ENCODE measurements around the gene GTF2B. TPM values are rescaled to one million over a fixed set of nuclear protein-coding genes. Genes with fewer than 3 reads are reported as not detected.

The GTF2B gene
- total RNA-seq, 1 donor from 2014 or later = 42.0 TPM

- H3K4me3 Mint-ChIP-seq = no peak overlapping the region
- peaks cover 3% of the 10 kb centered on the region for H3K27me3 Mint-ChIP-seq (ENCODE audit: insufficient read depth, low read depth)
- Histone ChIP-seq H4K20me1 (ENCODE audit: low read depth) (no peaks in the 10 kb centered on the region), H3K27ac (no peak overlapping the region), H3K4me2 (no peak overlapping the region), H3K9me3 (ENCODE audit: low read depth) (no peaks in the 10 kb centered on the region), H3F3A (ENCODE audit: low read depth) (no peaks in the 10 kb centered on the region), H3K27me3 (no peaks in the 10 kb centered on the region), H3K9ac (no peak overlapping the region), H3K36me3 (no peaks in the 10 kb centered on the region), H3K4me1 (no peaks in the 10 kb centered on the region), H2AFZ (replicated peaks) (no peak overlapping the region), H3K4me3 (no peak overlapping the region), H3K79me2 (ENCODE audit: low read depth) (no peaks in the 10 kb centered on the region)
- peaks cover 7% of the 10 kb centered on the region for H3K36me3 Mint-ChIP-seq
- no peak for DNase-seq (ENCODE audit: low spot score)
- no peak overlapping the region for H3K27ac Mint-ChIP-seq
- H3K4me1 Mint-ChIP-seq = no peaks in the 10 kb centered on the region
- peaks cover 6% of the 10 kb centered on the region for H3K9me3 Mint-ChIP-seq
- no peak for TF ChIP-seq EZH2 (IDR thresholded peaks at IDR 0.05)
- TF ChIP-seq, protein P1, sequence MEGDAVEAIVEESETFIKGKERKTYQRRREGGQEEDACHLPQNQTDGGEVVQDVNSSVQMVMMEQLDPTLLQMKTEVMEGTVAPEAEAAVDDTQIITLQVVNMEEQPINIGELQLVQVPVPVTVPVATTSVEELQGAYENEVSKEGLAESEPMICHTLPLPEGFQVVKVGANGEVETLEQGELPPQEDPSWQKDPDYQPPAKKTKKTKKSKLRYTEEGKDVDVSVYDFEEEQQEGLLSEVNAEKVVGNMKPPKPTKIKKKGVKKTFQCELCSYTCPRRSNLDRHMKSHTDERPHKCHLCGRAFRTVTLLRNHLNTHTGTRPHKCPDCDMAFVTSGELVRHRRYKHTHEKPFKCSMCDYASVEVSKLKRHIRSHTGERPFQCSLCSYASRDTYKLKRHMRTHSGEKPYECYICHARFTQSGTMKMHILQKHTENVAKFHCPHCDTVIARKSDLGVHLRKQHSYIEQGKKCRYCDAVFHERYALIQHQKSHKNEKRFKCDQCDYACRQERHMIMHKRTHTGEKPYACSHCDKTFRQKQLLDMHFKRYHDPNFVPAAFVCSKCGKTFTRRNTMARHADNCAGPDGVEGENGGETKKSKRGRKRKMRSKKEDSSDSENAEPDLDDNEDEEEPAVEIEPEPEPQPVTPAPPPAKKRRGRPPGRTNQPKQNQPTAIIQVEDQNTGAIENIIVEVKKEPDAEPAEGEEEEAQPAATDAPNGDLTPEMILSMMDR (IDR thresholded peaks at IDR 0.05) = no peak
- TF ChIP-seq EZH2phosphoT487 (IDR thresholded peaks at IDR 0.05) = no peak
Observed at GRCh38 chr1:88911161-88911560, 19.8 kb upstream of the GTF2B start.

GRCh38 chr1:88910401-88910800 lies 19.0 kb upstream of the GTF2B start:
- Histone ChIP-seq H3K36me3 (no peaks in the 10 kb centered on the region), H3K27me3 (no peaks in the 10 kb centered on the region), H3F3A (ENCODE audit: low read depth) (no peaks in the 10 kb centered on the region), H3K9ac (no peak overlapping the region), H3K4me1 (no peaks in the 10 kb centered on the region), H3K9me3 (ENCODE audit: low read depth) (no peaks in the 10 kb centered on the region), H3K79me2 (ENCODE audit: low read depth) (no peaks in the 10 kb centered on the region), H3K4me3 (no peak overlapping the region), H4K20me1 (ENCODE audit: low read depth) (no peaks in the 10 kb centered on the region), H2AFZ (replicated peaks) (no peak overlapping the region), H3K4me2 (no peak overlapping the region), H3K27ac (no peak overlapping the region)
- H3K4me1 Mint-ChIP-seq = no peaks in the 10 kb centered on the region
- peaks cover 3% of the 10 kb centered on the region for H3K27me3 Mint-ChIP-seq (ENCODE audit: insufficient read depth, low read depth)
- H3K4me3 Mint-ChIP-seq = no peak overlapping the region
- peaks cover 2% of the 10 kb centered on the region for H3K9me3 Mint-ChIP-seq
- peaks cover 2% of the 10 kb centered on the region for H3K36me3 Mint-ChIP-seq
- no peak overlapping the region for H3K27ac Mint-ChIP-seq
- no peak for DNase-seq (ENCODE audit: low spot score)
- TF ChIP-seq, protein P1 (IDR thresholded peaks at IDR 0.05) = no peak
- TF ChIP-seq EZH2 (IDR thresholded peaks at IDR 0.05) (no peak), EZH2phosphoT487 (IDR thresholded peaks at IDR 0.05) (no peak)

GRCh38 chr1:88900883-88901282 lies 9.5 kb upstream of the GTF2B start:
- TF ChIP-seq EZH2 (IDR thresholded peaks at IDR 0.05) (no peak), EZH2phosphoT487 (IDR thresholded peaks at IDR 0.05) (no peak)
- TF ChIP-seq, protein P1 (IDR thresholded peaks at IDR 0.05) = no peak
- no peak overlapping the region for H3K4me3 Mint-ChIP-seq
- H3K9me3 Mint-ChIP-seq = no peaks in the 10 kb centered on the region
- Histone ChIP-seq H3K4me3 (no peak overlapping the region), H4K20me1 (ENCODE audit: low read depth) (no peaks in the 10 kb centered on the region), H3K9ac (no peak overlapping the region), H3K27me3 (no peaks in the 10 kb centered on the region), H3K4me2 (no peak overlapping the region), H3F3A (ENCODE audit: low read depth) (no peaks in the 10 kb centered on the region), H3K9me3 (ENCODE audit: low read depth) (no peaks in the 10 kb centered on the region), H3K36me3 (no peaks in the 10 kb centered on the region), H3K27ac (no peak overlapping the region), H3K79me2 (ENCODE audit: low read depth) (no peaks in the 10 kb centered on the region), H3K4me1 (no peaks in the 10 kb centered on the region), H2AFZ (replicated peaks) (no peak overlapping the region)
- no peak for DNase-seq (ENCODE audit: low spot score)
- no peak overlapping the region for H3K27ac Mint-ChIP-seq
- H3K27me3 Mint-ChIP-seq (ENCODE audit: insufficient read depth, low read depth) = peaks cover 6% of the 10 kb centered on the region
- H3K36me3 Mint-ChIP-seq = no peaks in the 10 kb centered on the region
- no peaks in the 10 kb centered on the region for H3K4me1 Mint-ChIP-seq

Measured in neural progenitor cell (in vitro differentiated cells).